Islet of Langerhans (tissue), 1 donor: ENCODE measurements around the gene HLA-DQA1.
"Not testable (repeated sequence)": the region's sequence is repeated elsewhere in the genome, so short reads cannot be mapped to it uniquely, and the experiment has no call there.

Source experiments
- FAIRE-seq: peaks from one replicate; lab custom pipeline; 2011; peaks lifted over from hg19 to GRCh38; lab: Jason Lieb, UNC

Gene HLA-DQA1

GRCh38 chr6:32659856-32660595, 22.8 kb downstream of the HLA-DQA1 start:
- FAIRE-seq: no peak

DNA sequence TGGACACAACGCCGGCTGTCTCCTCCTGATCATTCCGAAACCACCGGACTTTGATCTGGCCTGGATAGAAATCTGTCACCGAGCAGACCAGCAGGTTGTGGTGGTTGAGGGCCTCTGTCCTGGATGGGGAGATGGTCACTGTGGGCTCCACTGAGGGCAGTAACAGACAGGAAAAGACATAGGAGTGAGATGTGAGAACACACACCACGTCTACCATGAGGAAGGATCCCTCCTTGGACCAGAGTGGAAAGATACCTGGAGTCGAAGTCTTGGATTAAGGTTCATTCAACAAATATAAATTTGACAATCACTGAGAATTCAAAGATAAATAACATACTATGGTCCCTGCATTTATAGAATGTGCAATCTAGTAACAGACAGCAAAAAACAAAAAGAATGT, 24.9 kb downstream of the HLA-DQA1 start:
- no peak for FAIRE-seq

DNA sequence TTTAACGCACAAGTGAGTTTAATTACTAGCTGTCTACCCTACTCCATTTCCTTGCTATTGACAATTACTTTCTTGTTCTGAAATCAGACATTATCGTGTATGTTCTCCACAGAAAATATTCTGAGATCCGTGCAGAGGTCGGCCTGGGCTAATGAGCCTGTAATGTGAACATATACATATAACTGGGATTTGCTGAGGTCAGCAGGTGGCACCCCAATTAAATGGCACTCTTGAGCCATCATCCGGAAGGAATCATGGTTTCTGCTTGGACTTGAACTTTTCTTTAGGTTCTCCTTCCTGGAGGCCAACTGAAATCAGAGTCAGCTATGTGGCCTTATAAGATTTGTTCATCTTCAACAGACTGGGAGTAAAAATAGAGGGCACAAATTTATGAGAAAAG, 25.6 kb downstream of the HLA-DQA1 start:
- no peak for FAIRE-seq

DNA sequence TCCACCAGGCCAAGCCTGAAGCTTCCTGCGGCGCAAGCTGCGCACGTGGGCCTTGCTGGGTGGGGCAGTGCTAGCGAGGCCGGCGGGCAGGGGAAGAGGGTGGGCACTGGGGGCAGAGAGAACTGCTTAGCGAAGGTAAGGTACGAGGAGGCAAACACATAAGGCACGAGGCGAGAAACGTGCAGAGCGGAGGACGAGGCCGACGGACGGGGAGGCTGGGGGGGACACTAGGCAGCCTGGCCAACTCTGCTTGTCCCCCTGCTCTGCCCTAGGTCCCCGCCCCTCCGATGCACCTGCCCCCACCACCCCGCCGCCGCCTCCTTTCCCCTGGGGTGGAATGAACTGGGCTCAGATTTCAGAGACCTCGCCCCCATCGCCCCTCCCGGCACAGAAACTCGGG, 27.1 kb downstream of the HLA-DQA1 start:
- FAIRE-seq: no peak

DNA sequence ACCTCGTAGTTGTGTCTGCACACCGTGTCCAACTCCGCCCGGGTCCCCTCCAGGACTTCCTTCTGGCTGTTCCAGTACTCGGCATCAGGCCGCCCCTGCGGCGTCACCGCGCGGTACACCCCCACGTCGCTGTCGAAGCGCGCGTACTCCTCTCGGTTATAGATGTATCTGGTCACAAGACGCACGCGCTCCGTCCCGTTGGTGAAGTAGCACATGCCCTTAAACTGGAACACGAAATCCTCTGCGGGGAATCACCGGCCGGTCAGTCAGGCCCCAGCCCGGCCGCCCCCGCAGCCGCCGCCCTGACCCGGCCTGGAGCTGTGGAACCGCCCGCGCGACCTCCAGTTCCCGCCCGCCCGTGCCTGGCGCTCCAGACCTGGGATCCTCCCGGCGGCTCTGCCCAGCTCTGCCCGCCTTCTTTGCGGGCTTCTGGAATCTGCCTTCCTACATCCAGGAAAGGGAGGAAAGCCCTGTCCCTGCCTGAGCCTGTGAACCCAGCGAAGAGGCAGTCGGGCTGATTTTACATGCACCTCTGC, 27.7 kb downstream of the HLA-DQA1 start:
- FAIRE-seq: no peak

GRCh38 chr6:32665661-32666060, 28.5 kb downstream of the HLA-DQA1 start:
- FAIRE-seq: no peak

GRCh38 chr6:32666420-32667300, 29.5 kb downstream of the HLA-DQA1 start, which contains the start of gene HLA-DQB1:
HLA-DQB1 (minus strand) TSS chr6:32666657; CDS start chr6:32666607, 50 bp downstream.
- no peak for FAIRE-seq

GRCh38 chr6:32668226-32668747, 31.1 kb downstream of the HLA-DQA1 start:
- no peak for FAIRE-seq

DNA sequence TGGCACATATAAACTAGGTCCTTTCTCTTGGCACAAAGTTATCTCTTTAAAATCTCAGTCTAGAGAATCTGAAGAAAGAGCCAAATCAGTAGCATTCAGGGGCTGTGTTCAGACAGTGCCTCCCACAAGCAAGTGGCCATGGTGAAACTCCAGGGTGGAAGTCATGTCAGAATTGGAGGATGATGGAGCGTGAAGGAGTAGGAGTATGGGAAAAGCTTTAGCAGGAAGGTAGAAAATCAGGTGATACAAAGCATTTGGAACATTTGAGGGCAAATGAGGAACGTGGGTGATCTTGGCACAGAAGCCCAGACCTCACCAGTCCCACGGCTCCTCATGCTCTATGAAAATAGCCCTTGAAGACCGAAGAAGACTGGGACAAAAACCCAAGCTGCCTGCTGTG, 32.0 kb downstream of the HLA-DQA1 start:
- no peak for FAIRE-seq

DNA sequence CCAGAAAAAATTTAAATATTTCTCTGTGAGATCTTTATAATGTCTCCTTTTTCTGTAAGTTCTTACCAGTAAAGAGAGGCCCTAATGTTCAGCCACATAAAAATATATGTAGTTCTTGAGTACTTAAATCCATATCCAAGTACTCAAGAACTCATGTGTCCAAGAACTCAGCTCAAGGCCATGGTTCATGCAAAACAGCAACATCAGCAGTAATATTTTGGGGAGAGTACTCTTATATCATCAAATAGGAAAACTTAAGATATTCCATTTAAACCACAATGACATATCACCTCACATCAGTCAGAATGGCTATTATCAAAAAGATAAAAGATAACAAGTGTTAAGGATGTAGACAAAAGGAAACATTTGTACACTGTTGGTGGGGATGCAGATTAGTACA, 32.7 kb downstream of the HLA-DQA1 start:
- no peak for FAIRE-seq

GRCh38 chr6:32671908-32672307, 34.7 kb downstream of the HLA-DQA1 start:
- not testable (repeated sequence) for FAIRE-seq

DNA sequence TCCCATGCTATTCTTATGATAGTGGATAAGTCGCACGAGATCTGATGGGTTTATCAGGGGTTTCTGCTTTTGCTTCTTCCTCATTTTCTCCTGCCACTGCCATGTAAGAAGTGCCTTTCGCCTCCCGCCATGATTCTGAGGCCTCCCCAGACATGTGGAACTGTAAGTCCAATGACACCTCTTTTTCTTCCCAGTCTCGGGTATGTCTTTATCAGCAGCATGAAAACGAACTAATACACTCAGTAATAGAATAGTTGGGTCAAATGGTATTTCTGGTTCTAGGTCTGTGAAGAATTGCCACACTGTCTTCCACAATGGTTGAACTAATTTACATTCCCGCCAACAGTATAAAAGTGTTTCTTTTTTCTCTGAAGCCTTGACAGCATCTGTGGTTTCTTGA, 36.9 kb downstream of the HLA-DQA1 start:
- not testable (repeated sequence) for FAIRE-seq

DNA sequence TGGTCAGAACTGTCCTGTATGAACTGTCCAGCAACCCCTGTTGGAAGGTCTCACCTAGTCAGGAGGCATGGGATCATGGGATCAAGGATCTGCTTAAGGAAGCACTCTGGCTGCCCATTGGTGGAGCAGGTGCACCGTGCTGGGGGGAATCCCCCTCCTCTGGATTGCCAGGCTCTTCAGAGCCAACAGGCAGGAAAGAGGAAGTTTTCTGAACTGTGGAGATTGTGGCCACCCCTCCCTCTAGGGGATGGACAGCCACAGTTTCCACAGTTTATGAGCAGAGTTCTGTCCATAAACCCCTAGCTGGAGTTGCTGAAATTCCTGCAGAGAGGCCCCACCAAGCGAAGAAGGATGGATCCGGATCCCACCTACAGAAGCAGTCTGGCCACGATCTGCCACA, 42.3 kb downstream of the HLA-DQA1 start:
- no peak for FAIRE-seq

GRCh38 chr6:32680055-32680454, 42.8 kb downstream of the HLA-DQA1 start:
- no peak for FAIRE-seq

GRCh38 chr6:32684246-32684645, 47.0 kb downstream of the HLA-DQA1 start:
- FAIRE-seq: no peak

GRCh38 chr6:32685603-32686002, 48.4 kb downstream of the HLA-DQA1 start:
- no peak for FAIRE-seq

DNA sequence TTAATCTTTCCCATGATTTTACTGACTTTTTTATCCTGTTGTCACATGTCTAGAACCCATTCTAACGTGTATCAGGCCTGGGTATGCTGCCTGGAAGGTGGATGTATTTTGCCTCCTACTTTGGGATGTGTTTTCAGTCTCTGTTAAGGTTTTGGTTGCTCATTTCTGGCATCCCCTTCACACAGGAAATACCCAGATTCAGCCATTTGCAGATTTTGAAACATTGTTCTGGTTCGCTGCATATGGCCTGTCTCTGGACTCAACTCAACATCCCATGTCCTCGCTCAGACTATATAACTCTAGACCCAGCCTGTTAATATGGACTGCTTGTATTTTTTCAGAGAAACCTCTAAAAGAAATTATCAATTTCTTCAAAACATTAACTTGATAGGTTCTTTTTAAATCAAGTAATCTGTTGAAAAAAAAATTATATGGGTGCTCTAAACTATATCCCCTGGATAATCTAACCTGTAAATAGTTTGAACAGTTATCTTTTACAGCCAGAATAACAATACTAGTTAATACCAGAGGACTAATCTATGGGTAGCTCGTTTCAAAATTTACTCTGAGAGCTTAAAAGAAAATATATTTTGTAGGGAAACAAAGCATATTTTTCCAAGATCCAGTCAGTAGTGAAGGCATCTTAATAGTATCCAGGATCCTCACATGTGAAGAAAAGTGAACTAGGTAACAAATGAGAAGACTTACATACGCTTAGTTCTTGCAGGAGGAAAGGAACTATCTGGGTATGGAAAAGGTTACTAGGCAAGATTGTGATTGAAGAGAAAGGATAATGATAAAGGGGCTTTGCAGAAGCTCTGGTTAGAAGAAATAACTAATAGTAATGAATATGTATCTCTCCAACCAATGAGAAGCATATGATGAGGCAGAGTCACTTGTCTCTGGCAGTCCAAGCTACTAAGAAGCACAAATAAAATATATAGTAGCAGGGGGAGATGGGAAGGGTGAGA, 52.6 kb downstream of the HLA-DQA1 start:
- no peak for FAIRE-seq

- no peak for FAIRE-seq
Observed at GRCh38 chr6:32692019-32692418, 54.8 kb downstream of the HLA-DQA1 start.
